ENCODE data around the gene PAQR5. TPM values are rescaled to one million over a fixed set of nuclear protein-coding genes. Genes with fewer than 3 reads are reported as not detected.

PAQR5 gene
- total RNA-seq, 1 experiment from 2014 or later, result 34.0 TPM

DNA sequence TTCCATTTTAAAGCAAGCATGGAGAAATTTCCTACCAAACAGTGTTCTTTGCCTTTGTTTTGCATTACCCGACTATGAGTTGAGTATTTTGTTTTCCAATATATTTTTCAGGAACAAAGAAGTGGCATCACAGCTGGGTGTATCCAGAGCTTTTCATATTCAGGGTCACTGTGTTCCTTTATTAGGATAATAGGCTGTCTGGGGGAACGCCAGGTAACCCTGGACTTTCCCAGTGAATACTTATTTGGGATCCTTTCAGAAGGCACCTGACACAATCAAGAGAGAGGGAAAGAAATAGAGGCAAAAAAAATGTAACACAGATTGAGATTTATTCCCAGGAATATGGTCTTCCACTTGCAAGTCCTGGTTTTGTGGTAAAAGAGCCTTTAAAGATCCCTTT is 44.4 kb downstream of the PAQR5 start:
- DNase-seq (ENCODE audit: low read depth, low spot score) (no peak), ATAC-seq (no peak)
- no peak for TF ChIP-seq YY1 (IDR thresholded peaks at IDR 0.05; ENCODE audit: extremely low read depth, insufficient replicate concordance, low read depth, low read length)
- no peak for TF ChIP-seq SP1 (IDR thresholded peaks at IDR 0.05; ENCODE audit: low read depth)
- no peak for TF ChIP-seq POLR2AphosphoS5 (IDR thresholded peaks at IDR 0.05; ENCODE audit: low read depth, low read length)
- TF ChIP-seq, protein P1, sequence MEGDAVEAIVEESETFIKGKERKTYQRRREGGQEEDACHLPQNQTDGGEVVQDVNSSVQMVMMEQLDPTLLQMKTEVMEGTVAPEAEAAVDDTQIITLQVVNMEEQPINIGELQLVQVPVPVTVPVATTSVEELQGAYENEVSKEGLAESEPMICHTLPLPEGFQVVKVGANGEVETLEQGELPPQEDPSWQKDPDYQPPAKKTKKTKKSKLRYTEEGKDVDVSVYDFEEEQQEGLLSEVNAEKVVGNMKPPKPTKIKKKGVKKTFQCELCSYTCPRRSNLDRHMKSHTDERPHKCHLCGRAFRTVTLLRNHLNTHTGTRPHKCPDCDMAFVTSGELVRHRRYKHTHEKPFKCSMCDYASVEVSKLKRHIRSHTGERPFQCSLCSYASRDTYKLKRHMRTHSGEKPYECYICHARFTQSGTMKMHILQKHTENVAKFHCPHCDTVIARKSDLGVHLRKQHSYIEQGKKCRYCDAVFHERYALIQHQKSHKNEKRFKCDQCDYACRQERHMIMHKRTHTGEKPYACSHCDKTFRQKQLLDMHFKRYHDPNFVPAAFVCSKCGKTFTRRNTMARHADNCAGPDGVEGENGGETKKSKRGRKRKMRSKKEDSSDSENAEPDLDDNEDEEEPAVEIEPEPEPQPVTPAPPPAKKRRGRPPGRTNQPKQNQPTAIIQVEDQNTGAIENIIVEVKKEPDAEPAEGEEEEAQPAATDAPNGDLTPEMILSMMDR (IDR thresholded peaks at IDR 0.05 in 2 of 3, conservative IDR thresholded peaks at IDR 0.05 in 1 of 3; ENCODE audit: borderline replicate concordance in 1 of 3, insufficient read depth in 1 of 3, low read depth in 2 of 3, low read length in 2 of 3), result no peak
- TF ChIP-seq EZH2 (IDR thresholded peaks at IDR 0.05), result no peak
- no peak for TF ChIP-seq ZNF274 (IDR thresholded peaks at IDR 0.05; ENCODE audit: low read depth, low read length)
- no peak for TF ChIP-seq CBX3 (IDR thresholded peaks at IDR 0.05; ENCODE audit: low read depth)
- no peak for TF ChIP-seq EZH2phosphoT487 (IDR thresholded peaks at IDR 0.05; ENCODE audit: borderline replicate concordance)
- TF ChIP-seq, protein P2, sequence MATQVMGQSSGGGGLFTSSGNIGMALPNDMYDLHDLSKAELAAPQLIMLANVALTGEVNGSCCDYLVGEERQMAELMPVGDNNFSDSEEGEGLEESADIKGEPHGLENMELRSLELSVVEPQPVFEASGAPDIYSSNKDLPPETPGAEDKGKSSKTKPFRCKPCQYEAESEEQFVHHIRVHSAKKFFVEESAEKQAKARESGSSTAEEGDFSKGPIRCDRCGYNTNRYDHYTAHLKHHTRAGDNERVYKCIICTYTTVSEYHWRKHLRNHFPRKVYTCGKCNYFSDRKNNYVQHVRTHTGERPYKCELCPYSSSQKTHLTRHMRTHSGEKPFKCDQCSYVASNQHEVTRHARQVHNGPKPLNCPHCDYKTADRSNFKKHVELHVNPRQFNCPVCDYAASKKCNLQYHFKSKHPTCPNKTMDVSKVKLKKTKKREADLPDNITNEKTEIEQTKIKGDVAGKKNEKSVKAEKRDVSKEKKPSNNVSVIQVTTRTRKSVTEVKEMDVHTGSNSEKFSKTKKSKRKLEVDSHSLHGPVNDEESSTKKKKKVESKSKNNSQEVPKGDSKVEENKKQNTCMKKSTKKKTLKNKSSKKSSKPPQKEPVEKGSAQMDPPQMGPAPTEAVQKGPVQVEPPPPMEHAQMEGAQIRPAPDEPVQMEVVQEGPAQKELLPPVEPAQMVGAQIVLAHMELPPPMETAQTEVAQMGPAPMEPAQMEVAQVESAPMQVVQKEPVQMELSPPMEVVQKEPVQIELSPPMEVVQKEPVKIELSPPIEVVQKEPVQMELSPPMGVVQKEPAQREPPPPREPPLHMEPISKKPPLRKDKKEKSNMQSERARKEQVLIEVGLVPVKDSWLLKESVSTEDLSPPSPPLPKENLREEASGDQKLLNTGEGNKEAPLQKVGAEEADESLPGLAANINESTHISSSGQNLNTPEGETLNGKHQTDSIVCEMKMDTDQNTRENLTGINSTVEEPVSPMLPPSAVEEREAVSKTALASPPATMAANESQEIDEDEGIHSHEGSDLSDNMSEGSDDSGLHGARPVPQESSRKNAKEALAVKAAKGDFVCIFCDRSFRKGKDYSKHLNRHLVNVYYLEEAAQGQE (IDR thresholded peaks at IDR 0.05; ENCODE audit: low read depth), result no peak
- POLR2A ChIA-PET, result no interaction called here
- H3K4me3 ChIP-seq (replicated peaks in 1 of 2; ENCODE audit: low read depth in 1 of 2, low read length in 2 of 2), result no peak overlapping the region
- H3K4me2 ChIP-seq (ENCODE audit: low read length), result no peak overlapping the region
- intact Hi-C loops (cut with micrococcal nuclease), result no loop called here
- no peaks in the 10 kb centered on the region for H4K20me1 ChIP-seq (ENCODE audit: insufficient read depth)
- no peaks in the 10 kb centered on the region for H3K9me2 ChIP-seq (ENCODE audit: insufficient read depth)
- no TSS peak for BruUV-seq (replicated peaks)
- CTCF ChIA-PET, result interaction anchor here (1.0 kb wide), 1 partner anchor 13 kb away, joined by 4 read pairs; no protein-coding TSS in a partner anchor
- peaks cover 23 to 45% of the 10 kb centered on the region in 2 experiments for H3K4me1 ChIP-seq (ENCODE audit: control insufficient read depth in 1 of 2, insufficient read depth in 2 of 2, low read length in 2 of 2)
- RAD21 ChIA-PET (ENCODE audit: low non-redundant PET in 1 of 2, low total read pairs in 2 of 2, uncharacterized antibody in 2 of 2, unreplicated experiment in 2 of 2), result no interaction called here
- H2AFZ ChIP-seq (ENCODE audit: low read depth, low read length, poor library complexity, severe bottlenecking), result no peak overlapping the region
- no peaks in the 10 kb centered on the region for H3K9me3 ChIP-seq (ENCODE audit: control insufficient read depth in 1 of 2, insufficient read depth in 1 of 2, low read depth in 1 of 2, low read length in 2 of 2)
- no peaks in the 10 kb centered on the region for H3K27me3 ChIP-seq (ENCODE audit: insufficient read depth, low read length)
- H3K36me3 ChIP-seq (ENCODE audit: control insufficient read depth in 1 of 2, insufficient read depth in 2 of 2, low read length in 2 of 2), result no peaks in the 10 kb centered on the region; a peak in 1 of 4 replicates
- H3K9ac ChIP-seq (ENCODE audit: low read length), result no peak overlapping the region
- H3K79me2 ChIP-seq (ENCODE audit: insufficient read depth, low read length), result no peaks in the 10 kb centered on the region
- H3K27ac ChIP-seq (ENCODE audit: low read depth, low read length), result no peak overlapping the region

All from HCT116 (cell line).